ENCODE results near the gene SETD2.

SETD2 gene

GRCh38 chr3:46978985-46979944 lies 184.6 kb downstream of the SETD2 start, which contains the start of gene NBEAL2:
Gene NBEAL2 (plus strand): TSS chr3:46979666. CDS start chr3:46979862, 196 bp downstream.
- DNase-seq, result peak; percentile 100

GRCh38 chr3:46978381-46978780 lies 185.5 kb downstream of the SETD2 start:
- DNase-seq, result no peak

GRCh38 chr3:46977811-46978195 lies 186.1 kb downstream of the SETD2 start:
- DNase-seq, result no peak

- peak; percentile 99 for DNase-seq
These were observed 187.4 kb downstream of the SETD2 start, which contains the start of gene CCDC12 for GRCh38 chr3:46976326-46977190. Gene CCDC12 (minus strand): TSS chr3:46976745. CDS start chr3:46976732, 13 bp downstream.

- no peak for DNase-seq
These were observed 189.3 kb downstream of the SETD2 start for GRCh38 chr3:46974421-46975171.

GRCh38 chr3:46972396-46972795 lies 191.5 kb downstream of the SETD2 start:
- DNase-seq, result no peak

GRCh38 chr3:46971742-46972141 lies 192.2 kb downstream of the SETD2 start:
- DNase-seq, result no peak

GRCh38 chr3:46971151-46971550 lies 192.8 kb downstream of the SETD2 start:
- no peak for DNase-seq

- no peak for DNase-seq
These were observed 193.4 kb downstream of the SETD2 start for GRCh38 chr3:46970391-46971091.

GRCh38 chr3:46968783-46969428 lies 195.0 kb downstream of the SETD2 start:
- no peak for DNase-seq

GRCh38 chr3:46966811-46967210 lies 197.1 kb downstream of the SETD2 start:
- DNase-seq, result no peak

All from 8988T (cell line).